Spinal cord (tissue), 10 donors: ENCODE results near the gene KRTAP5-11. TPM values are rescaled to one million over a fixed set of nuclear protein-coding genes. Genes with fewer than 3 reads are reported as not detected.
"Not testable (repeated sequence)": the region's sequence is repeated elsewhere in the genome, so short reads cannot be mapped to it uniquely, and the experiment has no call there.

Experiments used
- DNase-seq, 6 donors: peaks; one replicate each; pipeline versions ENCODE4 v3.0.0 to v3.0.0-alpha.2; 2013 to 2015; ENCODE audit warnings: low spot score in 6 of 6, low read depth in 4 of 6
- H3K27ac ChIP-seq: one replicate; pipeline ENCODE4 v1.5.1; 2013; ENCODE audit warnings: low read depth, low read length, control low read depth
- H3K27me3 ChIP-seq: one replicate; pipeline ENCODE4 v1.6.1; 2013; ENCODE audit warnings: low read length; ENCODE audit not compliant: control insufficient read depth, insufficient read depth
- H3K36me3 ChIP-seq: one replicate; pipeline ENCODE4 v1.6.1; 2013; ENCODE audit warnings: low read length; ENCODE audit not compliant: control insufficient read depth, insufficient read depth
- H3K4me1 ChIP-seq: one replicate; pipeline ENCODE4 v1.6.1; 2013; ENCODE audit warnings: low read length; ENCODE audit not compliant: control insufficient read depth, insufficient read depth
- H3K4me3 ChIP-seq: one replicate; pipeline ENCODE4 v1.5.1; 2013; ENCODE audit warnings: low read depth, low read length, control low read depth
- H3K9me3 ChIP-seq: one replicate; pipeline ENCODE4 v1.6.1; 2013; ENCODE audit warnings: low read length; ENCODE audit not compliant: control insufficient read depth, insufficient read depth
- WGBS: methylation state at CpG from one replicate; pipeline ENCODE4 v1.1.5; 2013; ENCODE audit warnings: missing lambda C conversion rate; ENCODE audit not compliant: insufficient coverage; 5-methylcytosine and 5-hydroxymethylcytosine counted together
- long read RNA-seq, 4 donors: transcript quantifications; one replicate each; lab custom pipeline, GENCODE V29; 2026
- polyA plus RNA-seq, 2 donors: library from polyadenylated mRNA; unstranded; fragments of 120-200 nt; gene quantifications; one replicate each; pipeline ENCODE4 v1.2.1, GENCODE V29; 2013; ENCODE audit not compliant: insufficient read length in 2 of 2
- total RNA-seq, 2 donors: library from RNA; depleted of rRNA in 1 of 2; stranded (reverse); fragments of 120-200 nt in 1 of 2; fragments of >200 nt in 1 of 2; gene quantifications; one replicate each; pipeline versions ENCODE4 v1.2.3 to v1.2.4, GENCODE V29; 2013 to 2014
- donor health status: healthy.

The KRTAP5-11 gene, protein sequence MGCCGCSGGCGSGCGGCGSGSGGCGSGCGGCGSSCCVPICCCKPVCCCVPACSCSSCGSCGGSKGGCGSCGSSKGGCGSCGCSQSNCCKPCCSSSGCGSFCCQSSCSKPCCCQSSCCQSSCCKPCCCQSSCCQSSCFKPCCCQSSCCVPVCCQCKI
- not detected for total RNA-seq
- polyA plus RNA-seq = 1 to 10 TPM in 1 of 2 donors, under 1 TPM in 1; 0.43 to 1.0 TPM
- long read RNA-seq, donor 1 = 0 reads
- long read RNA-seq, donor 2 = 0 reads
- long read RNA-seq, donor 3 = 0 reads
- long read RNA-seq, donor 4 = 0 reads

DNA sequence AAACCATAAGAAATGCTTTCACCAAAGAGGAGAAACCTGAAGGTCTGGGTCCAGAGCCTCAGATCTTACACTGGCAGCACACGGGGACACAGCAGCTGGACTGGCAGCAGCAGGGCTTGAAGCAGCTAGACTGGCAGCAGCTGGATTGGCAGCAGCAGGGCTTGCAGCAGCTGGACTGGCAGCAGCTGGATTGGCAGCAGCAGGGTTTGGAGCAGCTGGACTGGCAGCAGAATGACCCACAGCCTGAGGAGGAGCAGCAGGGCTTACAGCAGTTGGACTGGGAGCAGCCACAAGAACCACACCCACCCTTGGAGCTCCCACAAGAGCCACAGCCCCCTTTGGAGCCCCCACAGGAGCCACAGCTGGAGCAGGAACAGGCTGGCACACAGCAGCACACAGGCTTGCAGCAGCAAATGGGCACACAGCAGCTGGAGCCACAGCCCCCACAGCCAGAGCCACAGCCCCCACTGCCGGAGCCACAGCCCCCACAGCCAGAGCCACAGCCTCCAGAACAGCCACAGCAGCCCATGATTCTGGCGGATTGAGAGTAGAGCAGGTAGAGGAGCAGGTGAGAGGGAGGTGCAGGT lies at the start of gene KRTAP5-11:
Gene KRTAP5-11 (minus strand): TSS at position 567 of the 587 bp plus-strand sequence. CDS start 38 bp downstream, at position 529.
- 76% methylated on average over 1 of the region's 3 CpGs for WGBS
- H3K4me3 ChIP-seq = no peak within 1 kb of the TSS
- DNase-seq = no peak
- no peak within 1 kb of the TSS for H3K27ac ChIP-seq
- no peaks in the 10 kb centered on the region for H3K9me3 ChIP-seq
- no peaks in the 10 kb centered on the region for H3K36me3 ChIP-seq
- H3K4me1 ChIP-seq = no peaks in the 10 kb centered on the region
- H3K27me3 ChIP-seq = no peaks in the 10 kb centered on the region

DNA sequence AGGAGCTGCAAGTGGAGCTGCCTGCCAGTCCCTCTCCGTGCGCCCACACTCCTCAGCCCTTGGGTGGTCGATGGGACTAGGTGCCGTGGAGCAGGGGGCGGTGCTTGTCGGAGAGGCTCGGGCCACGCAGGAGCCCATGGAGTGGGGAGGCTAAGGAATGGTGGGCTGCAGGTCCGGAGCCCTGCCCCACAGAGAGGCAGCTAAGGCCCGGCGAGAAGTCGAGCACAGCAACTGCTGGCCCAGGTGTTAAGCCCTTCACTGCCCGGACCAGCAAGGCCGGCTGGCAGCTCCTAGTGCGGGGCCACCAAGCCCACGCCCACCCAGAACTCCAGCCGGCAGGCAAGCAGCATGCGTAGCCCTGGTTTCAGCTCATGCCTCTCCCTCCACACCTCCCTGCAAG lies 48.9 kb upstream of the KRTAP5-11 start:
- not testable (repeated sequence) for H3K36me3 ChIP-seq, H3K4me1 ChIP-seq, H3K27me3 ChIP-seq, H3K27ac ChIP-seq, H3K9me3 ChIP-seq, H3K4me3 ChIP-seq, DNase-seq
- WGBS = 87% methylated on average over 17 of the region's 18 CpGs

DNA sequence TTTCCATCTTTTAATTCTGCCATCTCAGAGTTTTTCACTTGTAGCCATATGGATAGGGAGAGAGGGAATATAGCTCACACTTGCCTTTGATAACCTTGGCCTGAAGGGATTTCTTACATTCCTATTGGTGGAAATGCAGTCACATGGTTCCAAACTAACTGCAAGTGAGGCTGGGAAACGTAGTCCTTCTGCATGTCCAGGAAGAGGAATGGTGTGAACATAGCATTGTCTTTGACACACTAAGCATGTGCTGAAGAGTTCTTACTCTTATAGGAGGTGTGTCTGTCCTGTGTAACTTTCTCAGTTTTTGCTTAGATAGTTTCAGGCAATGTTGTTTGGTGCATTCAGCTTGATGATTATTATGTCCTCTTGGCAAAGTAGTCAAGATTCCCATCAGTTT lies 47.4 kb upstream of the KRTAP5-11 start:
- not testable (repeated sequence) for H3K36me3 ChIP-seq, H3K4me3 ChIP-seq, H3K27ac ChIP-seq, H3K27me3 ChIP-seq, DNase-seq, H3K9me3 ChIP-seq, H3K4me1 ChIP-seq
- no CpG with 5 or more reads among the region's 1 CpG for WGBS

DNA sequence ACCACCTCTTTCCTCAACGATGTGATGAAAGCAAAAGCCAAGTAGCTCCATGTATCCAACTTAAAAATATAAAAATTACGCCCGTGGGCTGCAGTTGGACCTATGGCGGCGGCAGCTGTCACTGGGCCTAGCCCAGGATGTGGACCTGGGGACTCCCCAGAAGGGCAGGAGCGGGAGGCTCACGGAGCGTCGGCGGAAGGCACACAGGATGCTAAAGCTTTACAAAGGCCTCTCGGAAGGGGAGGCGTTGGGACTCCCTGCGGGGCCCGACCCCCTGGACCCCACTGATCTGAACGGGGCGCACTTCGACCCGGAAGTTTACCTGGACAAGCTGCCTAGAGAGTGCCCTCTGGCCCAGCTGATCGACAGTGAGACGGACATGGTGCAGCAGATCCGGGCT lies 46.3 kb upstream of the KRTAP5-11 start:
- H3K27me3 ChIP-seq, H3K9me3 ChIP-seq, H3K36me3 ChIP-seq, H3K4me1 ChIP-seq, H3K4me3 ChIP-seq, DNase-seq, H3K27ac ChIP-seq: not testable (repeated sequence)
- WGBS = 91% methylated on average over 20 of the region's 21 CpGs

DNA sequence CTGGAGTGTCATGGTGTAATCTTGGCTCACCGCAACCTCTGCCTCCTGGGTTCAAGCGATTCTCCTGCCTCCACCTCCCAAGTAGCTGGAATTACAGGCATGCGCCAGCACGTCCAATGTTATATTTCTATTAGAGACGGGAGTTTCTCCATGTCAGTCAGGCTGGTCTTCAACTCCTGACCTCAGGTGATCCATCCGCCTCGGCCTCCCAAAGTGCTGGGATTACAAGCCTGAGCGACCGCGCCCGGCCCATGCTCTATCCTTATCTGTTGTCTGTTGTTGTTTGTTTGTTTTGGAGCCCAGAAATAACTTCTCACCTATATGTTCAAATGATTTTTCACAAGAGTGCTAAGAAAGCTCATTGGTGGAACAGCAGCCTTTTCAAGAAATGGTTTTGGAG lies 40.6 kb upstream of the KRTAP5-11 start:
- 80% methylated on average over 1 of the region's 11 CpGs for WGBS

DNA sequence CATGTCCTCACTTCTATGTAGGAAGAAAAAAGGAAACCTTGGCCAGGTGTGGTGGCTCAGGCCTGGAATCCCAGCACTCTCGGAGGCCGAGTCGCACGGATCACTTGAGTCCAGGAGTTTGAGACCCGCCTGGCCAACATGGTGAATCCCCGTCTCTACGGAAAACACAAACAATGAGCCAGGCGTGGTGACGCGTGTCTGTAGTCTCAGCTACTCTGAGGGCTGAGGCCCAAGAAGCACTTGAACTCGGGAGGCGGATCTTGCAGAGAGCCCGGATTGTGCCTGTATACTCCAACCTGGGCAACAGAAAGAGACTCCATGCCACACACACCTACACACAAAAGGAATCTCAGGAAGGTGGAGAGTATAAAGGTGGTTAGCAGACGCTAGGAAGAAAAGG lies 39.9 kb upstream of the KRTAP5-11 start:
- 97% methylated on average over 10 of the region's 14 CpGs for WGBS
- H3K4me1 ChIP-seq, H3K36me3 ChIP-seq, DNase-seq, H3K4me3 ChIP-seq, H3K27me3 ChIP-seq, H3K27ac ChIP-seq, H3K9me3 ChIP-seq: not testable (repeated sequence)

More for the DNA sequence above, 40.6 kb upstream of the KRTAP5-11 start:
- H3K4me3 ChIP-seq, H3K4me1 ChIP-seq, H3K27me3 ChIP-seq, H3K9me3 ChIP-seq, DNase-seq, H3K36me3 ChIP-seq, H3K27ac ChIP-seq: not testable (repeated sequence)

DNA sequence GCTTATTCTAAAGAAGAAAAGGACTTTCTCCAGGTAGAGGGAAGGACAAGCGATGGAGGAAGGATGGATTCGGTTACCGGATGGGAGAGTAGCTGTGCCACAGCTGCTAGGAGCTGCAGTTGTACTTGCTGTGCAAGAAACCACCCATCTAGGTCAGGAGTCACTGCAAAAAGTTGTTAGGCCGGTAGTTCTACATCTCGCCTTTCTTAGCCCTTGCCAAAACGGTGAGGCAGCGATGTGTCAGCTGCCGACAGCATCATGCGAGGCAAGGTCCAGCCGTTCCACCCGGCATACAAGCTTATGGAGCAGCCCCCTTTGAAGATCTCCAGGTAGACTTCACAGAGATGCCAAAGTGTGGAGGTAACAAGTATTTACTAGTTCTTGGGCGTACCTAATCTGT lies 32.3 kb upstream of the KRTAP5-11 start:
- not testable (repeated sequence) for H3K9me3 ChIP-seq, DNase-seq, H3K36me3 ChIP-seq, H3K27ac ChIP-seq, H3K27me3 ChIP-seq, H3K4me1 ChIP-seq, H3K4me3 ChIP-seq
- WGBS = 87% methylated on average over 11 of the region's 12 CpGs

DNA sequence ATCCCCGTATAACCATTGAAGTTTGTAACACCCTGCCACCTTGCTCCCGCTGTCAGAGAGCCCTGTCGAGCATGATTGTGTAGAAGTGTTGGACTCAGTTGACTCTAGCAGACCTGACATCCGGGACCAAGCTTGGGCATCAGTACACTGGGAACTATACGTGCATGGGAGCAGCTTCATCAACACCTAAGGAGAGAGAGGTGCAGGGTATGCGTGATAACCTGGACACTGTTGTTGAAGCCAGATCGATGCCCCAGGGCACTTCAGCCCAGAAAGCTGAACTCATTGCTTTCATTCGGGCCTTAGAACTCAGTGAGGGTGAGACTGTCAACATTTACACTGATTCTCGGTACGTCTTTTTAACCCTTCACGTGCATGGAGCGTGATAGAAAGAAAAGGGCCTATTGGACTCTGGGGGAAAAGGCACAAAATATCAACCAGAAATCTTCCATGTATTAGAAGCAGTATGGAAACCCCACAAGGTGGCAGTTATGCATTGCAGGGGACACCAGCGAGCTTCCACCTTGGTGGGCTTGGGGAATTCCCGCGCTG lies 31.8 kb upstream of the KRTAP5-11 start:
- not testable (repeated sequence) for H3K36me3 ChIP-seq, H3K4me3 ChIP-seq, H3K4me1 ChIP-seq, H3K27ac ChIP-seq, DNase-seq, H3K27me3 ChIP-seq, H3K9me3 ChIP-seq
- WGBS = 71% methylated on average over 5 of the region's 15 CpGs

DNA sequence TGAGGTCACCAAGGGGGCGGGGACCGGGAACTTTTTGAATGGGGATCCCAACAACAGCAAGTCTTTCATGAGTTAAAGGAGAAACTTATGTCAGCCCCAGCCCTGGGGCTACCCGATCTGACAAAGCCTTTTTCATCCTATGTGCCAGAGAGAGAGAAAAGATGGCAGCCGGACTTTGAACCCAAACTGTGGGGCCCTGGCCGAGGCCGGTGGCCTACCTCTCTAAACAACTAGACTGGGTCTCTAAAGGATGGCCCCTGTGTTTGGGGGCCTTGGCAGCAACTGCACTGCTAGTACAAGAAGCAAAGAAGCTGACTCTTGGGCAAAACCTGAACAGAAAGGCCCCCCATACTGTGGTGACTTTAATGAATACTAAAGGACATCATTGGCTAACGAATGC lies 31.3 kb upstream of the KRTAP5-11 start:
- H3K9me3 ChIP-seq, H3K36me3 ChIP-seq, H3K27ac ChIP-seq, DNase-seq, H3K4me3 ChIP-seq, H3K27me3 ChIP-seq, H3K4me1 ChIP-seq: not testable (repeated sequence)
- no CpG with 5 or more reads among the region's 7 CpGs for WGBS
